BJ (cell line): Measurements from ENCODE around the gene TCF12. TPM values are rescaled to one million over a fixed set of nuclear protein-coding genes. Genes with fewer than 3 reads are reported as not detected.

ENCODE experiments used
- CTCF ChIA-PET: fragments of 350-600 bp; formaldehyde crosslinking; extraction: SDS; loops from one replicate; lab custom pipeline; 2021; ENCODE audit warnings: antibody characterized with exemption, inconsistent platforms; lab: Yijun Ruan, JAX
- POLR2A ChIA-PET: fragments of 300-600 bp; sonication (Branson Sonifier 250); formaldehyde crosslinking; extraction: SDS; loops from one replicate; lab custom pipeline; 2021; ENCODE audit warnings: antibody characterized with exemption; lab: Charles Lee
- DNase-seq: peaks from one replicate; pipeline ENCODE4 v3.0.0-alpha.2; 2011; ENCODE audit warnings: low read depth
- H3K27me3 ChIP-seq: 2 replicates; pipeline ENCODE4 v1.6.0; 2011; ENCODE audit warnings: low read length; ENCODE audit not compliant: control insufficient read depth, insufficient read depth
- H3K36me3 ChIP-seq: 2 replicates; pipeline ENCODE4 v1.5.1; 2011; ENCODE audit warnings: low read length; ENCODE audit not compliant: control insufficient read depth, insufficient read depth
- H3K4me3 ChIP-seq: 2 replicates; pipeline ENCODE4 v1.5.1; 2011; ENCODE audit warnings: low read depth, mild to moderate bottlenecking, control low read depth, low read length
- polyA plus RNA-seq: library from polyadenylated mRNA; depleted of rRNA; stranded (reverse); fragments of >200 nt; gene quantifications from 2 replicates; pipeline ENCODE4 v1.2.3, GENCODE V29; 2011
- TF ChIP-seq, protein P1 (sequence below): IDR thresholded peaks from 2 replicates; pipeline ENCODE4 v1.5.1; 2011; ENCODE audit warnings: low read depth, mild to moderate bottlenecking, control low read depth, inconsistent platforms, low read length, moderate library complexity; ENCODE audit not compliant: insufficient read depth

TCF12 gene
- polyA plus RNA-seq, 1 experiment = 134 TPM

- CTCF ChIA-PET = interaction anchor here (0.6 kb wide), 1 partner anchor 265 kb away, joined by 4 read pairs; no protein-coding TSS in a partner anchor
- DNase-seq = no peak
- Histone ChIP-seq H3K4me3 (no peak overlapping the region), H3K36me3 (no peaks in the 10 kb centered on the region), H3K27me3 (no peaks in the 10 kb centered on the region)
- POLR2A ChIA-PET = no interaction called here
- TF ChIP-seq, protein P1, sequence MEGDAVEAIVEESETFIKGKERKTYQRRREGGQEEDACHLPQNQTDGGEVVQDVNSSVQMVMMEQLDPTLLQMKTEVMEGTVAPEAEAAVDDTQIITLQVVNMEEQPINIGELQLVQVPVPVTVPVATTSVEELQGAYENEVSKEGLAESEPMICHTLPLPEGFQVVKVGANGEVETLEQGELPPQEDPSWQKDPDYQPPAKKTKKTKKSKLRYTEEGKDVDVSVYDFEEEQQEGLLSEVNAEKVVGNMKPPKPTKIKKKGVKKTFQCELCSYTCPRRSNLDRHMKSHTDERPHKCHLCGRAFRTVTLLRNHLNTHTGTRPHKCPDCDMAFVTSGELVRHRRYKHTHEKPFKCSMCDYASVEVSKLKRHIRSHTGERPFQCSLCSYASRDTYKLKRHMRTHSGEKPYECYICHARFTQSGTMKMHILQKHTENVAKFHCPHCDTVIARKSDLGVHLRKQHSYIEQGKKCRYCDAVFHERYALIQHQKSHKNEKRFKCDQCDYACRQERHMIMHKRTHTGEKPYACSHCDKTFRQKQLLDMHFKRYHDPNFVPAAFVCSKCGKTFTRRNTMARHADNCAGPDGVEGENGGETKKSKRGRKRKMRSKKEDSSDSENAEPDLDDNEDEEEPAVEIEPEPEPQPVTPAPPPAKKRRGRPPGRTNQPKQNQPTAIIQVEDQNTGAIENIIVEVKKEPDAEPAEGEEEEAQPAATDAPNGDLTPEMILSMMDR = no peak
Observed at GRCh38 chr15:57086857-57087427, 168.5 kb downstream of the TCF12 start.

- TF ChIP-seq, protein P1 = no peak
- H3K27me3 ChIP-seq = no peaks in the 10 kb centered on the region
- ChIA-PET CTCF (no interaction called here), POLR2A (no interaction called here)
- H3K4me3 ChIP-seq = no peak overlapping the region
- DNase-seq = no peak
- H3K36me3 ChIP-seq = no peaks in the 10 kb centered on the region
Observed at GRCh38 chr15:57089815-57090495, 171.5 kb downstream of the TCF12 start.

GRCh38 chr15:57090496-57090859 lies 172.0 kb downstream of the TCF12 start:
- Histone ChIP-seq H3K27me3 (no peaks in the 10 kb centered on the region), H3K36me3 (no peaks in the 10 kb centered on the region), H3K4me3 (no peak overlapping the region)
- ChIA-PET CTCF (no interaction called here), POLR2A (no interaction called here)
- DNase-seq = no peak
- TF ChIP-seq, protein P1 = no peak

DNA sequence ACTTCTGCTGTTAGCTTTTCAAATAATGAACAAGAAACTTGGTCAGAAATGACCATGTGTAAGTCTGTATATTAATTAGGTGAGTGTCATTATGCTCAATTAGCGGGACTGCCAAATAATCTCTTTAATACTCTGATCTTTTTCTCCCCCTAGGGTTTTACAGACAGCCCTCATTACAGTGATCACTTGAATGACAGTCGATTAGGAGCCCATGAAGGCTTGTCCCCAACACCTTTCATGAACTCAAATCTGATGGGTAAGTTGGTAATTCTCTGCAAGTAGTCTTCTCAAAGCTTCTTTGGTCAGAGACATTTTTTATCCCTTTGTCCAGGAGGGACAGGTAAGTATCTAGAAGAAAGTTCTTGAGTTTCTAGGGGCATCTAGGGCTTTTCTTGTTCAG lies 173.2 kb downstream of the TCF12 start:
- Histone ChIP-seq H3K27me3 (no peaks in the 10 kb centered on the region), H3K4me3 (no peak overlapping the region), H3K36me3 (no peaks in the 10 kb centered on the region)
- TF ChIP-seq, protein P1 = no peak
- POLR2A ChIA-PET = no interaction called here
- CTCF ChIA-PET = interaction anchor here (1.3 kb wide), 1 partner anchor 14 kb away, joined by 3 read pairs; no protein-coding TSS in a partner anchor
- no peak for DNase-seq

DNA sequence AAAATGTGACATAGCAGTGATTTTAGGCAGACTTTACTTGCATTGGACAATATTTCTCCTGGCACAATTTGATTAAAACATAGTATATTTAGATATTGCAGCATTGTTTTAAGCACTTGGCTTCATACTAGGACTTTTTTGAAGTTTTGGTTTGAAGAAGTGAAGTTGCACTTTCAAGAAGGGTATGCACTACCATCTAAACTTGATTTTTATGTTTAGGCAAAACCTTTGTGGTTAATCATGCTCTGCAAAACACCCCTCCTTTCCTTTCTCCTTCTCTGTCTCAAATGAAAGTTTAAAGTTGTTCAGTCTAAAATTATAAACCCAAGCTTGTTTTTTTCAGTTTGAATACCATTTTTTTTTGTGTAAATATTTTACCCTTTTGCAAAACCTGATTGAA lies 173.8 kb downstream of the TCF12 start:
- no peak for DNase-seq
- POLR2A ChIA-PET = interaction anchor here (0.6 kb wide), 1 partner anchor 22 kb away, joined by 3 read pairs; no protein-coding TSS in a partner anchor
- Histone ChIP-seq H3K27me3 (no peaks in the 10 kb centered on the region), H3K36me3 (no peaks in the 10 kb centered on the region), H3K4me3 (no peak overlapping the region)
- CTCF ChIA-PET = no interaction called here
- TF ChIP-seq, protein P1 = no peak
